ENCODE results near the gene LCK.

Gene LCK

DNA sequence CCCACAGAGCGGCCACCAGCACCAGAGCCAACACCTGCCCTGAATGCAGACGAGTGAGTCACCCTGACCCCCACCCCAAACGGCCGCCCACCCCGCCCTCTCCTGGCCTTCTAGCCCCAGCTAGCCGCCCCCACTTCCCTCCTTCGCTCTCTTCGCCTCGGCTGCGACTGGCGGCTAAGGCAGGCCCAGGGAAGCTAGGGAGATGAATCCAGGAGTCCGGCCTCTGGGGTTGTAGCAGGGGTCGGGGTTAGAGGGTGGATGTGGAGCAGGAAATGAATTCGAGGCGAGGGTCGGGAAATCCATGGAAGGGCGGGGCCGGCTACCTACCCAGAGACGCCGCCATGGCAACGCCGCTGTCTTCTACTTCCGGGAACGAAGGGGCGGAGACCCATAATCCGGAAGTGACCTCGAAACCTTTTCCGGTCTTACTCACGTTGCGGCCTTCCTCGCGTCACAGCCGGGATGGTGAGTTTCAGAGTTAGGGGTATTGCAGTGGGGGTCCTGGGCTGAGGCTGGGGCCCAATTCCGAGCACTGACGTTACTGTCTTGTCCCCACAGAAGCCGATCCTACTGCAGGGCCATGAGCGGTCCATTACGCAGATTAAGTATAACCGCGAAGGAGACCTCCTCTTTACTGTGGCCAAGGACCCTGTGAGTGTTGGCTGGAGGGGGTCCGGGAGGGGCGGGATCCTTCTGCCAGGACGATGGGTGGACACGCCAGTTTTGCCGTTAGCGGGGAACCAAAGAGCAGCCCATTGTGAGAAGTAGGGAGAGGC, 28.9 kb upstream of the LCK start, which contains the start of the genes EIF3I and TMEM234:
Gene EIF3I (plus strand): TSS at position 428 of the 776 bp plus-strand sequence. CDS start 35 bp downstream, at position 463.
Gene TMEM234 (minus strand): TSS at position 374 of the 776 bp plus-strand sequence. CDS start 31 bp downstream, at position 343.
- POLR2A ChIA-PET, result interaction anchor here (0.6 to 1.0 kb wide), 3 partner anchors 9 to 10 kb away, joined by 3 to 6 read pairs (median 3); no protein-coding TSS in a partner anchor
- peak within 1 kb of the TSS; percentile 99 to 100 for H3K27ac ChIP-seq (ENCODE audit: insufficient read depth in 1 of 2, low read depth in 1 of 2, low read length in 2 of 2, poor library complexity in 1 of 2, severe bottlenecking in 2 of 2)
- 0% methylated on average over 25 of the region's 46 CpGs for WGBS (ENCODE audit: insufficient coverage)
- peak within 1 kb of the TSS; percentile 65 to 97 (median 85) for H3K4me3 ChIP-seq (ENCODE audit: control insufficient read depth in 1 of 7, extremely low read depth in 1 of 7, insufficient read depth in 4 of 7, low read depth in 2 of 7, low read length in 6 of 7)
- peaks cover 7 to 38% (median 15%) of the 10 kb centered on the region in 4 experiments for H3K36me3 ChIP-seq (ENCODE audit: control insufficient read depth in 4 of 4, insufficient read depth in 4 of 4, low read length in 3 of 4)
- CTCF ChIA-PET, result interaction anchor here (0.6 to 3.0 kb wide), 5 partner anchors 14 to 666 kb away, joined by 3 to 15 read pairs (median 3); no protein-coding TSS in a partner anchor
- H3K9me3 ChIP-seq (ENCODE audit: control extremely low read depth in 1 of 5, control insufficient read depth in 4 of 5, insufficient read depth in 2 of 5, low read depth in 1 of 5, low read length in 4 of 5), result no peaks in the 10 kb centered on the region
- no peaks in the 10 kb centered on the region for H3K27me3 ChIP-seq (replicated peaks in 2 of 5; ENCODE audit: control insufficient read depth in 4 of 5, insufficient read depth in 5 of 5, low read length in 4 of 5)
- H3K4me1 ChIP-seq (ENCODE audit: control extremely low read depth in 1 of 4, control insufficient read depth in 4 of 4, insufficient read depth in 4 of 4, low read length in 3 of 4), result peaks cover 3 to 29% (median 22%) of the 10 kb centered on the region in 4 experiments
- peak; percentile 96 to 97 (median 97) for DNase-seq

DNA sequence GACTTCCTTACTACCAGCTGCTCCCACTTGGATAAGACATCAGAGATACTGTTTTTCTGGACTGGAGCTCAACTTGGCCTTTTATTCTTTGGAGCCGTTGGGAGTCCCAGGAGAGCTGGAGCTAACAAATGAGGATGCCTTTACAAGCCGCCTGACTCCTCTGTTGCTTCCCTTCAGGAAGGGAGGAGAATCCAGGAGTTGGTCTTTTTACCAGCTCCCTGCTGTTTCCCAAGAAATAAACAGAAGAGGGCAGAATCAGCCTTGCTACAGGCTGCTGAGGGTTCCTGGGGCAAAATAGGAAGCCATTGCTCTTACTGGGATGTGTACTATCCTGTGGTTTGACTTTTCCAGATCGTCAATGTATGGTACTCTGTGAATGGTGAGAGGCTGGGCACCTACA, 27.4 kb upstream of the LCK start:
- Histone ChIP-seq H3K9me3 (ENCODE audit: control extremely low read depth in 1 of 5, control insufficient read depth in 4 of 5, insufficient read depth in 2 of 5, low read depth in 1 of 5, low read length in 4 of 5) (no peaks in the 10 kb centered on the region), H3K27ac (ENCODE audit: insufficient read depth in 1 of 2, low read depth in 1 of 2, low read length in 2 of 2, poor library complexity in 1 of 2, severe bottlenecking in 2 of 2) (peak overlapping the region; percentile 29 to 33), H3K4me3 (ENCODE audit: control insufficient read depth in 1 of 7, extremely low read depth in 1 of 7, insufficient read depth in 4 of 7, low read depth in 2 of 7, low read length in 6 of 7) (no peak overlapping the region), H3K36me3 (ENCODE audit: control insufficient read depth in 4 of 4, insufficient read depth in 4 of 4, low read length in 3 of 4) (peaks cover 12 to 49% (median 26%) of the 10 kb centered on the region in 4 experiments), H3K27me3 (replicated peaks in 2 of 5; ENCODE audit: control insufficient read depth in 4 of 5, insufficient read depth in 5 of 5, low read length in 4 of 5) (no peaks in the 10 kb centered on the region), H3K4me1 (ENCODE audit: control extremely low read depth in 1 of 4, control insufficient read depth in 4 of 4, insufficient read depth in 4 of 4, low read length in 3 of 4) (peaks cover 3 to 29% (median 22%) of the 10 kb centered on the region in 4 experiments)
- ChIA-PET POLR2A (interaction anchor here (0.7 kb wide), 1 partner anchor 17 kb away, joined by 3 read pairs; no protein-coding TSS in a partner anchor), CTCF (interaction anchor here (1.2 to 3.0 kb wide), 5 partner anchors 8 to 148 kb away, joined by 5 to 15 read pairs (median 10); no protein-coding TSS in a partner anchor)
- WGBS (ENCODE audit: insufficient coverage), result 94% methylated on average over 3 of the region's 3 CpGs
- DNase-seq, result no peak

GRCh38 chr1:32224285-32224684, 26.8 kb upstream of the LCK start:
- Histone ChIP-seq H3K36me3 (ENCODE audit: control insufficient read depth in 4 of 4, insufficient read depth in 4 of 4, low read length in 3 of 4) (peaks cover 12 to 51% (median 31%) of the 10 kb centered on the region in 4 experiments), H3K4me3 (ENCODE audit: control insufficient read depth in 1 of 7, extremely low read depth in 1 of 7, insufficient read depth in 4 of 7, low read depth in 2 of 7, low read length in 6 of 7) (no peak overlapping the region), H3K27ac (ENCODE audit: insufficient read depth in 1 of 2, low read depth in 1 of 2, low read length in 2 of 2, poor library complexity in 1 of 2, severe bottlenecking in 2 of 2) (peak overlapping the region in 1 of 2 experiments; percentile 29), H3K9me3 (ENCODE audit: control extremely low read depth in 1 of 5, control insufficient read depth in 4 of 5, insufficient read depth in 2 of 5, low read depth in 1 of 5, low read length in 4 of 5) (no peaks in the 10 kb centered on the region), H3K4me1 (ENCODE audit: control extremely low read depth in 1 of 4, control insufficient read depth in 4 of 4, insufficient read depth in 4 of 4, low read length in 3 of 4) (peaks cover 3 to 29% (median 22%) of the 10 kb centered on the region in 4 experiments), H3K27me3 (replicated peaks in 2 of 5; ENCODE audit: control insufficient read depth in 4 of 5, insufficient read depth in 5 of 5, low read length in 4 of 5) (no peaks in the 10 kb centered on the region)
- ChIA-PET CTCF (interaction anchor here (1.5 to 3.0 kb wide), 4 partner anchors 9 to 24 kb away, joined by 3 to 15 read pairs (median 11); no protein-coding TSS in a partner anchor), POLR2A (no interaction called here)
- 100% methylated on average over 3 of the region's 4 CpGs for WGBS (ENCODE audit: insufficient coverage)
- DNase-seq, result no peak

- H3K9me3 ChIP-seq (ENCODE audit: control extremely low read depth in 1 of 5, control insufficient read depth in 4 of 5, insufficient read depth in 2 of 5, low read depth in 1 of 5, low read length in 4 of 5), result no peaks in the 10 kb centered on the region
- 92% methylated on average over 2 of the region's 3 CpGs for WGBS (ENCODE audit: insufficient coverage)
- no peak overlapping the region for H3K4me3 ChIP-seq (ENCODE audit: control insufficient read depth in 1 of 7, extremely low read depth in 1 of 7, insufficient read depth in 4 of 7, low read depth in 2 of 7, low read length in 6 of 7)
- DNase-seq, result no peak
- H3K27me3 ChIP-seq (replicated peaks in 2 of 5; ENCODE audit: control insufficient read depth in 4 of 5, insufficient read depth in 5 of 5, low read length in 4 of 5), result no peaks in the 10 kb centered on the region
- H3K36me3 ChIP-seq (ENCODE audit: control insufficient read depth in 4 of 4, insufficient read depth in 4 of 4, low read length in 3 of 4), result peaks cover 14 to 66% (median 43%) of the 10 kb centered on the region in 4 experiments
- no peak overlapping the region for H3K27ac ChIP-seq (ENCODE audit: insufficient read depth in 1 of 2, low read depth in 1 of 2, low read length in 2 of 2, poor library complexity in 1 of 2, severe bottlenecking in 2 of 2)
- CTCF ChIA-PET, result interaction anchor here (2.0 to 4.6 kb wide), 3 partner anchors 11 to 20 kb away, joined by 11 to 22 read pairs (median 12); no protein-coding TSS in a partner anchor
- peaks cover 0 to 4% (median under 1%) of the 10 kb centered on the region in 4 experiments for H3K4me1 ChIP-seq (ENCODE audit: control extremely low read depth in 1 of 4, control insufficient read depth in 4 of 4, insufficient read depth in 4 of 4, low read length in 3 of 4)
- POLR2A ChIA-PET, result interaction anchor here (1.0 to 1.4 kb wide), 2 partner anchors 10 to 12 kb away, joined by 3 to 5 read pairs; no protein-coding TSS in a partner anchor
These were observed 22.3 kb upstream of the LCK start for GRCh38 chr1:32228771-32229170.

GRCh38 chr1:32231843-32232432, 19.1 kb upstream of the LCK start:
- ChIA-PET CTCF (interaction anchor here (1.0 to 1.5 kb wide), 2 partner anchors 16 to 17 kb away, joined by 3 read pairs; no protein-coding TSS in a partner anchor), POLR2A (interaction anchor here (1.2 to 1.7 kb wide), 2 partner anchors 9 to 10 kb away, joined by 3 to 6 read pairs; no protein-coding TSS in a partner anchor)
- Histone ChIP-seq H3K27ac (ENCODE audit: insufficient read depth in 1 of 2, low read depth in 1 of 2, low read length in 2 of 2, poor library complexity in 1 of 2, severe bottlenecking in 2 of 2) (no peak overlapping the region), H3K4me3 (ENCODE audit: control insufficient read depth in 1 of 7, extremely low read depth in 1 of 7, insufficient read depth in 4 of 7, low read depth in 2 of 7, low read length in 6 of 7) (no peak overlapping the region), H3K9me3 (ENCODE audit: control extremely low read depth in 1 of 5, control insufficient read depth in 4 of 5, insufficient read depth in 2 of 5, low read depth in 1 of 5, low read length in 4 of 5) (no peaks in the 10 kb centered on the region), H3K36me3 (ENCODE audit: control insufficient read depth in 4 of 4, insufficient read depth in 4 of 4, low read length in 3 of 4) (peaks cover 5 to 47% (median 35%) of the 10 kb centered on the region in 4 experiments), H3K27me3 (replicated peaks in 2 of 5; ENCODE audit: control insufficient read depth in 4 of 5, insufficient read depth in 5 of 5, low read length in 4 of 5) (no peaks in the 10 kb centered on the region), H3K4me1 (ENCODE audit: control extremely low read depth in 1 of 4, control insufficient read depth in 4 of 4, insufficient read depth in 4 of 4, low read length in 3 of 4) (no peaks in the 10 kb centered on the region)
- WGBS (ENCODE audit: insufficient coverage), result 92% methylated on average over 2 of the region's 5 CpGs
- no peak for DNase-seq

DNA sequence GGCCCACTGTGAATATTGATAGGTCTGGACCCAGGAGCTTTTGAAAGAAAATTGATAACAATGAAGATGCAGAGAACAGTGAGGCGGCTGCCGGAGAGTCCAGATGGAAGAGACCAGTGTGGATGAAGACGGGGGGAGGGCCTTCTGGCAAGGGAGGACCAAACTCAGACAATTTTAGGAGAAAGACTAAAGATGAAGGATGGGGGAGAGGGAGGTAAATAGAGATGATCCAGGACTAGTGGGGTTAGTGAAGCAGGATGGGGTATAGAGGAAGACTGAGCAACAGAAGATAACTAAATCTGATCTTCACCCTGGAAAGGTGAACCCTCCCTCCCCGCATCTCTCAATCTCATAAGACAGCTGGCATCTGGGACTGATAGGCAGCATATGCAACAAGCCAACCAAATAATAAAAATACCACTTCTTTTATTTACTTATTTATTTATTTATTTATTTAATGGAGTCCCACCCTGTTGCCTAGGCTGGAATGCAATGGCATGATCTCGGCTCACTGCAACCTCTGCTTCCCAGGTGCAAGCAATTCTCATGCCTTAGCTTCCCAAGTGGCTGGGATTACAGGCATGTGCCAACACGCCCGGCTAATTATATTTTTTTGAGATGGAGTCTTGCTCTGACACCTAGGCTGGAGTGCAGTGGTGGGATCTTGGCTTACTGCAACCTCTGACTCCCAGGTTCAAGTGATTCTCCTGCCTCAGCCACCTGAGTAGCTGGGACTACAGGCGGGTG, 18.3 kb upstream of the LCK start:
- Histone ChIP-seq H3K4me1 (ENCODE audit: control extremely low read depth in 1 of 4, control insufficient read depth in 4 of 4, insufficient read depth in 4 of 4, low read length in 3 of 4) (no peaks in the 10 kb centered on the region), H3K27me3 (replicated peaks in 2 of 5; ENCODE audit: control insufficient read depth in 4 of 5, insufficient read depth in 5 of 5, low read length in 4 of 5) (no peaks in the 10 kb centered on the region), H3K36me3 (ENCODE audit: control insufficient read depth in 4 of 4, insufficient read depth in 4 of 4, low read length in 3 of 4) (peaks cover 5 to 41% (median 31%) of the 10 kb centered on the region in 4 experiments), H3K9me3 (ENCODE audit: control extremely low read depth in 1 of 5, control insufficient read depth in 4 of 5, insufficient read depth in 2 of 5, low read depth in 1 of 5, low read length in 4 of 5) (no peaks in the 10 kb centered on the region), H3K4me3 (ENCODE audit: control insufficient read depth in 1 of 7, extremely low read depth in 1 of 7, insufficient read depth in 4 of 7, low read depth in 2 of 7, low read length in 6 of 7) (no peak overlapping the region), H3K27ac (ENCODE audit: insufficient read depth in 1 of 2, low read depth in 1 of 2, low read length in 2 of 2, poor library complexity in 1 of 2, severe bottlenecking in 2 of 2) (no peak overlapping the region)
- DNase-seq, result no peak
- CTCF ChIA-PET, result interaction anchor here (0.8 to 1.0 kb wide), 2 partner anchors 13 to 15 kb away, joined by 3 read pairs; no protein-coding TSS in a partner anchor
- POLR2A ChIA-PET, result no interaction called here
- 98% methylated on average over 6 of the region's 8 CpGs for WGBS (ENCODE audit: insufficient coverage)

All from common myeloid progenitor, CD34-positive (primary cell).